Measurements from ENCODE around the gene CDYL2. TPM values are rescaled to one million over a fixed set of nuclear protein-coding genes. Genes with fewer than 3 reads are reported as not detected.

Gene CDYL2
- polyA plus RNA-seq, 1 of the 3 experiments (the other 2 are of a cell fraction) = 0.03 TPM

- Histone ChIP-seq H3K27ac (ENCODE audit: low read depth in 2 of 2, low read length in 1 of 2) (no peak overlapping the region), H3K27me3 (ENCODE audit: insufficient read depth) (no peaks in the 10 kb centered on the region), H4K20me1 (ENCODE audit: insufficient read depth) (no peaks in the 10 kb centered on the region), H3K79me2 (ENCODE audit: insufficient read depth) (no peaks in the 10 kb centered on the region), H2AFZ (ENCODE audit: low read depth) (no peak overlapping the region), H3K4me3 (ENCODE audit: low read depth in 2 of 2, low read length in 1 of 2) (no peak overlapping the region), H3K9ac (no peak overlapping the region), H3K9me3 (no peaks in the 10 kb centered on the region; the same call in 1 of the 2 replicates), H3K9me2 (no peaks in the 10 kb centered on the region), H3K4me2 (no peak overlapping the region), H3K4me1 (ENCODE audit: control insufficient read depth in 1 of 2, insufficient read depth in 2 of 2, low read depth in 1 of 2, low read length in 1 of 2) (no peaks in the 10 kb centered on the region), H3F3A (replicated peaks; ENCODE audit: insufficient read depth) (no peaks in the 10 kb centered on the region), H3K36me3 (replicated peaks in 1 of 2; ENCODE audit: control insufficient read depth in 1 of 2, insufficient read depth in 2 of 2, low read length in 1 of 2) (no peaks in the 10 kb centered on the region)
- POLR2A ChIA-PET = no interaction called here
- CTCF ChIA-PET = no interaction called here
- TF ChIP-seq MAX (IDR thresholded peaks at IDR 0.05; ENCODE audit: low read depth) = no peak
- no peak for TF ChIP-seq IRF3 (IDR thresholded peaks at IDR 0.05; ENCODE audit: low read depth, low read length)
- no peak for DNase-seq
- 37% methylated on average over 8 of the region's 8 CpGs for WGBS (ENCODE audit: low lambda C conversion rate)
Observed at GRCh38 chr16:80846275-80846674, 41.9 kb upstream of the CDYL2 start.

- POLR2A ChIA-PET = no interaction called here
Observed at GRCh38 chr16:80844395-80844794, 40.0 kb upstream of the CDYL2 start.

GRCh38 chr16:80841231-80841630, 36.8 kb upstream of the CDYL2 start:
- Histone ChIP-seq H3K36me3 (replicated peaks in 1 of 2; ENCODE audit: control insufficient read depth in 1 of 2, insufficient read depth in 2 of 2, low read length in 1 of 2) (no peaks in the 10 kb centered on the region), H3F3A (replicated peaks; ENCODE audit: insufficient read depth) (no peaks in the 10 kb centered on the region), H3K4me1 (ENCODE audit: control insufficient read depth in 1 of 2, insufficient read depth in 2 of 2, low read depth in 1 of 2, low read length in 1 of 2) (no peaks in the 10 kb centered on the region), H3K9ac (no peak overlapping the region), H3K4me3 (ENCODE audit: low read depth in 2 of 2, low read length in 1 of 2) (no peak overlapping the region), H3K4me2 (no peak overlapping the region), H3K9me2 (no peaks in the 10 kb centered on the region), H3K79me2 (ENCODE audit: insufficient read depth) (no peaks in the 10 kb centered on the region), H3K9me3 (no peaks in the 10 kb centered on the region; the same call in 1 of the 2 replicates), H3K27ac (ENCODE audit: low read depth in 2 of 2, low read length in 1 of 2) (no peak overlapping the region), H4K20me1 (ENCODE audit: insufficient read depth) (no peaks in the 10 kb centered on the region), H3K27me3 (ENCODE audit: insufficient read depth) (no peaks in the 10 kb centered on the region; the same call in 1 of the 2 replicates), H2AFZ (ENCODE audit: low read depth) (no peak overlapping the region)
- no peak for DNase-seq
- CTCF ChIA-PET = no interaction called here
- TF ChIP-seq PBX3 (IDR thresholded peaks at IDR 0.05) = no peak
- no peak for TF ChIP-seq FOSL2 (IDR thresholded peaks at IDR 0.05; ENCODE audit: borderline replicate concordance, low read depth)
- TF ChIP-seq FOXJ3 (CRISPR knock-in tag; IDR thresholded peaks at IDR 0.05) = no peak
- TF ChIP-seq RAD21 (IDR thresholded peaks at IDR 0.05; ENCODE audit: low read length) = no peak
- no peak for TF ChIP-seq GABPA (IDR thresholded peaks at IDR 0.05; ENCODE audit: low read depth)
- TF ChIP-seq REST (IDR thresholded peaks at IDR 0.05; ENCODE audit: low read depth, low read length) = no peak
- no peak for TF ChIP-seq NFIC (IDR thresholded peaks at IDR 0.05; ENCODE audit: borderline replicate concordance)
- POLR2A ChIA-PET = no interaction called here

More at GRCh38 chr16:80844395-80844794, 40.0 kb upstream of the CDYL2 start:
- H3K27ac ChIP-seq (ENCODE audit: low read depth in 2 of 2, low read length in 1 of 2) = no peak overlapping the region
- H3K9me2 ChIP-seq = no peaks in the 10 kb centered on the region
- no peaks in the 10 kb centered on the region for H4K20me1 ChIP-seq (ENCODE audit: insufficient read depth)
- no peaks in the 10 kb centered on the region; the same call in 1 of the 2 replicates for H3K9me3 ChIP-seq
- CTCF ChIA-PET = interaction anchor here (1.6 kb wide), 1 partner anchor 19 kb away, joined by 4 read pairs; no protein-coding TSS in a partner anchor
- H3K79me2 ChIP-seq (ENCODE audit: insufficient read depth) = no peaks in the 10 kb centered on the region
- no peak for TF ChIP-seq SIN3A (IDR thresholded peaks at IDR 0.05; ENCODE audit: borderline replicate concordance, low read depth, low read length)
- H3K4me1 ChIP-seq (ENCODE audit: control insufficient read depth in 1 of 2, insufficient read depth in 2 of 2, low read depth in 1 of 2, low read length in 1 of 2) = no peaks in the 10 kb centered on the region
- no peak overlapping the region for H3K4me2 ChIP-seq
- H3K36me3 ChIP-seq (replicated peaks in 1 of 2; ENCODE audit: control insufficient read depth in 1 of 2, insufficient read depth in 2 of 2, low read length in 1 of 2) = no peaks in the 10 kb centered on the region
- no peak overlapping the region for H3K9ac ChIP-seq
- H3F3A ChIP-seq (replicated peaks; ENCODE audit: insufficient read depth) = no peaks in the 10 kb centered on the region
- WGBS (ENCODE audit: low lambda C conversion rate) = 6% methylated on average over 1 of the region's 1 CpG
- no peak for DNase-seq
- H2AFZ ChIP-seq (ENCODE audit: low read depth) = no peak overlapping the region
- no peak overlapping the region for H3K4me3 ChIP-seq (ENCODE audit: low read depth in 2 of 2, low read length in 1 of 2)
- no peaks in the 10 kb centered on the region for H3K27me3 ChIP-seq (ENCODE audit: insufficient read depth)
